HPDE6-E6E7 (cell line): ENCODE data around the gene PRDM11.
A peak's percentile ranks its signal among the peaks of the same experiment; 100 is the strongest.
"Not testable (repeated sequence)": the region's sequence is repeated elsewhere in the genome, so short reads cannot be mapped to it uniquely, and the experiment has no call there.

Experiments
- DNase-seq: peaks from one replicate; pipeline ENCODE4 v3.0.0; 2011; ENCODE audit warnings: missing footprints; ENCODE audit errors: extremely low spot score

Gene PRDM11

GRCh38 chr11:45232341-45233080 is 86.1 kb downstream of the PRDM11 start:
- no peak for DNase-seq

DNA sequence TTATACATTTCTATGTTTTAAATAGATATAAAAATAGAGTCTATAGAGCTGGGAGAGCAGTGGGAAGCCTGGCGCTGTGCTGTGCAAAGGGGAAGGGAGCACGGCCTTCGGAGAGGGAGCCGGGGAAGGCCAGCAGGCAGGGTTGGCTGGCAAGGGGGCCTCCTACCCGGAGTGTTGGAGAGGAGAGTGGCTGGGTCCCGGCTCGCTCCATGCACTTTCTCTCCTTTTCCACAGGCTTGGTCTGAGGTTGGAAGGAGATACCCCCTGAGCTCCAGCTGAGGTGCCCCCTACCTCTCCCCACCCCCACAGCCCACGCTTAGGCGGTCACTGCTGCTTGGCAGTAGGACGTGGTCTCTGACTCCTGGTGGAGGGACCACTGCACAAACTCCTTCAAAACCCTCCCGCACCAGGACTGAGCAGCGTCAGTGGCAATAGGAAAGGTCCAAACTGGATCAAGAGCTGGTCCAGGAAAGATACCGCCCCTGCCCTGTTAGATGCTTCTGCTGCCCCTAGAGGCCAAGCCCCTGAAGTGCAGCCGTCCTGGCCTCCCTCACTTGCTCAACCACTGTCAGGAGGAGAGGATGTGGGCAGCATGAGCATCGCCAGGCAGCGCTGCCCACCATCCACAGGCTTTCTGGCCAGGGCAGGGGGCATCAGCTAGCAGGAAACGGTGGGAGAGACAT is 86.8 kb downstream of the PRDM11 start:
- DNase-seq: peak; percentile 83

DNA sequence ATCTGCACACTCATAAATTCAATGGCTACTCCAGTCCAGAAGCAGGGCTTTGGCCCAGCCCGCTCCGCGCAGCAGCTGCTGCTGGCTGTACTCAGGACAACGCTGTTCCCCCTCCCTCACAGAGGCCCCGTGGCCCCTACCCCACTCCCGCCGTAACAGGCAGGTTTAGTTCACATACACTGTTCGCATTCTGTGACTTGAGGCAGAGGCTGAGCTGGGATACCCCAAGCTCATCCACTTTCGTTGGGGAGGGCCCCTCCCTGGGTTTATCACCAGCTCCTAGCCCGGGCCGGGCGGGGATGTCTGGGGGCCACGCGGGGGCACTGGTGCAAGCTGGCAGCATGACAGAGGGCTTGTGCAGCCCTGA is 87.3 kb downstream of the PRDM11 start:
- no peak for DNase-seq

DNA sequence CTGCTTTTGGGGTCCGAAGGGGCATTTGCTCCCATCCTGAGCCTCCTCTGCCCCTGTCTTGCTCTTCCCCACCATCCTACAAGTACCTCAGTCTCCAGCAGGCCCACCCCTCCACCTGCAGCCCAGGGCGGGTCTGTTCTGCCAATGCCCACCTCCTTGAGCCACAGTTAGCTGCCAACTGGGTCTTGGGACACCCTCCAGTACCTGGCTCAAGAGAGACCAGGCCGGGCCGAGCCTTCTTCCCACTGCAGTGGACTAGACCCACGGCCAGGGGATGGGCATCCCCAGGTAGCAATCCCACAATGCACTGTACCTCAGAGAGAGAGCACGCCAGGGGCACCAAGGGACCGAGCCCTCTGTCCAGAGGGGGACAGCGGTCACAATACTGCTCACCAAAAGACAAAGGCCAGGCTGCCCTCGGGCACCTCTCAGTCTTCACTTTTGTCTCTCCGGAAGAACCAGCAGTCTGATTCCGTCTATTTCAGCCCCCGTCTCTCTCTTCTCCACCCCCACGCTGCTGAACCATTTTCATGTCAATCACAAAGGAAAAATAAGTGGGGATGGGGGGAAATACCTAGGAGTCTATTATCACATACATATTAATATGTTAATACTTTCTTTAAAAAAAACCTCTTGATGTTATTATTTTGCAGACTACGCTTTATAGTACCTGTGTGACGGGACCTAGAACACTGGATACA is 88.0 kb downstream of the PRDM11 start:
- no peak for DNase-seq

DNA sequence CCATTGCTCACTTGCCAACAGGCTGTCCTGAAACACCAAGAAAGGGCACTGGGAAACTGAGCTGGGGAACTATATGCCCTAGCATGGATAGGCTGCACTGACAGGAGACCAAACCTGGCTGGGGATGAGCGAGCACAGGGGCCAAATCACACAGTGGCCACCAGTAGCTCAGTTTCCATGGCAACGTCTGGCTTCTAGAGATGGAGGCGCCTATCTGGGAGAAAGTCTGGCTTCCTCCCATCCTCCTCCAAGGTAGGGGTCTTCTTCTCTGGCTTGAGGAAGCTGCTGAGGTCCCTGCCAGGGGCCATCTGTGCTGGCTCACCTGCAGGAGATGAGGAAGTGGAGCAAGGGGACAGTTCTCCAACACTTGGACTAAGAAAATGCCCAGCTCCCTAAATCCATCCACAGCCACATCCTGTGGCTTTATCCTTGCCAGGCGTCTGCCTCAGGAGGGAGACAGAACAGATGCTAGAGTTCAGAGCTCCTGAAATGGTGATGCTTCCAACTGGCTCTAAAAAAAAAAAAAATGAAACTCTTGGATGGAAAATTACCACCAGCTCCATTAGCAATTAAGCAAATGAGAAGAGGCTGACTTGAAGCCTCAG is 91.4 kb downstream of the PRDM11 start:
- DNase-seq: no peak

DNA sequence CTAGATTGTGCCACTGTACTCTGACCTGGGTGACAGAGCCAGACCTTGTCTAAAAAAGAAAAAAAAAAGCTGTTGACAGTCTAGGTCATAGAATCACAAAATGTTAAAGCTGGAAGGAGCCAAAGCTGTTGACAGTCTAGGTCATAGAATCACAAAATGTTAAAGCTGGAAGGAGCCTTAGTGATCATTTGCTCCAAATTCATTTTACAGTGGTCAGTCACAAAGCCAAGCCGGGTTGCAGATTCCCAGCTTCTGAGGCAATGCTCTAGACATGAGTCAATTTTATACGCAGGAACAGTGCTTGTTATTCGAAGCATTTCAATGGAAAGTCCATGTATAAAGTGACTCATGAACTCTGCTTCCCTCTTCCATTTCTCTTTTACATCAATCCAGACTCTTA is 92.3 kb downstream of the PRDM11 start:
- DNase-seq: no peak

DNA sequence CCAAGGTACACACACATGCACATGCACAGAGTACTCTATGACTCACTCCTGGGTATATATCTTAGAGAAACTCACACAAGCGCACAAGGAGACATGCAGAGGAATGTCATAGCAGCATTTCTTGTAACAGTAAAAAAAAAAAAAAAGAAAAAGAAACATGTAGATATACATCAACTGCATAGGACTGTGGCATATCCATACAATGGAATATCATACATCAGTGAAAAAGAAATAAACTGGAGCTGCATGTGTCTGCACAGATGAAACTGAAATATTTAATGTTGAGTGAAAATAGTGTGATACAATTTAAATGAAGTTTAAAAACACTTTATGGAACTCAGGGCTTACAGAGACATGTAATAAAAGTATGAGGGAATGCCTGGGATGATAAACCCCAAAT is 93.3 kb downstream of the PRDM11 start:
- no peak for DNase-seq

DNA sequence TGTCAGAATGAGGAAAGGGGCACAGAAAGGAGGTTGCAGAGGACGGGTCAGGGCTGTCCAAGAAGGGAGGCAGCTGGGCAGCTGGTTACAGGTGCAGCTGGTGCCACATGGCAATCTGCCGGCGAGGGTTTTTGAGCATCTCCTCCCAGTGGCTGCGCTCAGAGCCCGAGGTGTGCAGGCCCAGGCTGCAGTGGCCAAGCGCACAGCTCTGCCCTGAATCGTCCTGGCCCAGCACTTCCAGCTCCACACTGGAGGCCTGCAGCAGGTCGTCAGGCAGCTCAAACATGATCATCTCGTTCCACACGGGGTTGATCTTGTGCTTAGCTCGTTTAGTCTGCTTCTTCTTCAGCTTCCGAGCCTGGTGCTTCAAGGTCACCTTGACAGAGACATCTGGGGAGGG is 97.5 kb downstream of the PRDM11 start:
- DNase-seq: no peak

GRCh38 chr11:45245218-45246045 is 99.0 kb downstream of the PRDM11 start:
- no peak for DNase-seq

- DNase-seq: no peak
These were observed 99.8 kb downstream of the PRDM11 start for GRCh38 chr11:45246241-45246640.

- no peak for DNase-seq
These were observed 101.0 kb downstream of the PRDM11 start for GRCh38 chr11:45247433-45247832.

- no peak for DNase-seq
These were observed 102.1 kb downstream of the PRDM11 start for GRCh38 chr11:45248501-45249011.

- not testable (repeated sequence) for DNase-seq
These were observed 102.9 kb downstream of the PRDM11 start for GRCh38 chr11:45249372-45249771.

- DNase-seq: no peak
These were observed 103.7 kb downstream of the PRDM11 start for GRCh38 chr11:45250035-45250718.

DNA sequence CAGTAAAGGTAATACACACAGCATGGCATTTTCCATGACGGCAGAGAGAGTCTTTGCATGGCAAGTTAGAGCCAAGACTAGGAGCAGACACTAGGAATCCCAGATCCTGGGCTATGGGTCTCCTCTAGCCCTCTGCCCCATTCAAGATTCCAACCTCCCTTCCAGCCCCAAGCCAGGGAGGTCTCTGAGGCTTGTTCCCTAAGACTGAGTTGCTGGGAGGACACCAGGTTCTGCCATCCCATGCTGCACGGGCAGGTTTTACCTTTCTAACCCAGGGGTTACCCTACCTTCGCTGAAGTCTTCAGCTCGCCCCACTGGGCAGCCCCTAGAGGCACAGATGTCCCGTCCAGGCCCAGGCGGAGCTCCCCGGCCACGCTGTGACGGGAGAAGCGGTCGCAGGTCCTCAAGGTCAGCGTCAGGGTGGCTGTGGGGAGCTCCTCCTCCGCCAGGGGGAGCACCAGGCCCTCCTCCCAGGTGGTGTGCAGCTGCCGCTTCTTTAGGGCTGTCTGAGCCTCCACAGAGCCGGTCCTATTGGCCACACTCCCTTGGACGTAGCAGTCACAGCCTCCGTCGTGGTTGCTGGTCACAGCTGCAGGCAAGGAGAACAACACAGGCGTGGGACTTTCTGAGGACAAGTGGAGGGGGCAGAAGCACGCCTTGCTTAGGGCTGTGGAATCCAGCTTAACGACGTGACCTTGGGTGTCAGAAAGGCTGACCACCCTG is 105.9 kb downstream of the PRDM11 start:
- peak; percentile 35 for DNase-seq

DNA sequence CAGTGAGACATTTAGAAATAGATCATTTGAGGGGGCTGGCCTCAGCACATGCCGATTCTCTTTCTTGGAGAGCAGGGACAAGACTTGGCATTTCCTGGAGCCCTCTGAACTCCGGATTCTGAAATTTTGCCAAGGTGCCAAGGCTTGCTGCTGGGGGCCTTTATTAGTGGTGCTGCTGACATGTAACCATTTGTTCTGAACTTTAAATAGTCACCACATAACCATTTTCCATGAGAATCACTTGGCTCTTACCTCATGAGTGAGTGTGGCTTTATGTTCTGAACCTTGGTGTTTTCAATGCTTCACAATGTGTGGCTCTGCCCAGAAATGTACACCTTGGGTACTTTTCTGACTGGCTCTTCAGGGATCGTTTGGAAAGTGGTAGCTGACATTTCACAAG is 106.4 kb downstream of the PRDM11 start:
- DNase-seq: no peak

DNA sequence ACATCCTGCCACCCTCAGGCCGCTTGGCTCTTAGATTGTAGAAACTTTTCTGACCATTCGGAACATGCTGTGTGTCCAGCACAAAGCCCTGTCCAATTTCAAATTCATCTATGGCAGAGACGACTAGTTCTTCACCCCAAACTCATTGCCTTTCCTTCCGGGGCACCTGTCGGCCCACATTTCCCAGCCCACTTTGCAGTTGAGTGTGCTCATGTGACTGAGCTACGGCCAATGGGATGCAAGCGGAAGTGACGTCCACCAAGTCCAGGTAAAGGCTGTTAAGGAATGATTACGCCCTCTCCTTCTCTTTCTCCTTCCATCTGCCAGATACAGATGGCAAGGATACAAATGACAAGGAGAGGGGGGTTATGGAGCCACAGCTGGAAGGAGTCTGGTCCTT is 107.2 kb downstream of the PRDM11 start:
- DNase-seq: no peak

DNA sequence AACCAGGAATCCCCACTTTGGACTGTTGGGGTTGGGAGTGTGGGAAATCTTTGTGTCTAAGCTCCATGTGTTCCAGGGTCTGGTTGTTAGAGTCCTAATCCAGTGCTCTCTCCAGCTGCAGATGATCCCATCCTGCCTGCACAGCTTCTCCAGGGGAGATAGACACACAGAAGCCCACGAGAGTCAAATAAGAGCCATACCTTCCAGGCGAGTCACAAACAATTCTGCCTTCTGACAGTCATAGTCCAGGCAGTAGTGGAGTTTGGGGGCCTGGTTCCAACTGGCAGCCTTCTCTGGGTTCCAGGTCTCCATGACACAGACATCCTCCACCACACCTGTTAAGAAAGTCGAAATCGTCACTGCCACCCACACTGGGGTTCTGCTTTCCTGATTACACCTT is 107.6 kb downstream of the PRDM11 start:
- DNase-seq: no peak

- no peak for DNase-seq
These were observed 112.6 kb downstream of the PRDM11 start for GRCh38 chr11:45258982-45259530.

DNA sequence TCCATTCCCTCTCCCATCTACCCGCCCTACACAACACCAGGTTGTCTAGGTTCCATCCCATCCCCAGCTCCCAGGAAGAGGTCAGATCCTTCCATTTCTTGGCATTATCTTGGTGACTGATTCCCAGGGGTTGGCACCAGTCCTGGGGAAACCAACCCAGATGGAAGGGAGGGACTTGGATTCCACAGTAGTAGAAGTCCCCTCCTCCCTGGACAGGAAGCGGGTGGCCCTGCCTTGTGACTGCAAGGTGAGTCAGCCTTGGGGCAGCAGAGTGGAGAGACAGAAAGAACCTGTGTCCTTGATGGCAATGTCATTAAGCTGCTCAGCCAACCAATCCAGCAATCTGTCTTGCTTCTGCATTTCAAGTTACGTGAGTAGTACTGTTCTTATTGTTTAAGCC is 113.2 kb downstream of the PRDM11 start:
- no peak for DNase-seq
